Neural cell (in vitro differentiated cells): ENCODE data around the gene ENC1.

Experiments used
- EZH2 ChIP-seq: fragments of 200-600, 300-800 bp; shearing (Covaris generic), sonication (generic); IDR thresholded peaks from 2 replicates; pipeline ENCODE4 v1.6.1; 2014; ENCODE audit warnings: antibody characterized with exemption, low read length, borderline replicate concordance, mild to moderate bottlenecking; ENCODE audit not compliant: insufficient read depth, poor library complexity, severe bottlenecking
- TF ChIP-seq, protein P1 (sequence below): fragments of 450-650 bp; IDR thresholded peaks from 2 replicates; pipeline ENCODE4 v1.5.1; 2014; ENCODE audit warnings: antibody characterized with exemption, mild to moderate bottlenecking, moderate library complexity; ENCODE audit not compliant: poor library complexity, severe bottlenecking

DNA sequence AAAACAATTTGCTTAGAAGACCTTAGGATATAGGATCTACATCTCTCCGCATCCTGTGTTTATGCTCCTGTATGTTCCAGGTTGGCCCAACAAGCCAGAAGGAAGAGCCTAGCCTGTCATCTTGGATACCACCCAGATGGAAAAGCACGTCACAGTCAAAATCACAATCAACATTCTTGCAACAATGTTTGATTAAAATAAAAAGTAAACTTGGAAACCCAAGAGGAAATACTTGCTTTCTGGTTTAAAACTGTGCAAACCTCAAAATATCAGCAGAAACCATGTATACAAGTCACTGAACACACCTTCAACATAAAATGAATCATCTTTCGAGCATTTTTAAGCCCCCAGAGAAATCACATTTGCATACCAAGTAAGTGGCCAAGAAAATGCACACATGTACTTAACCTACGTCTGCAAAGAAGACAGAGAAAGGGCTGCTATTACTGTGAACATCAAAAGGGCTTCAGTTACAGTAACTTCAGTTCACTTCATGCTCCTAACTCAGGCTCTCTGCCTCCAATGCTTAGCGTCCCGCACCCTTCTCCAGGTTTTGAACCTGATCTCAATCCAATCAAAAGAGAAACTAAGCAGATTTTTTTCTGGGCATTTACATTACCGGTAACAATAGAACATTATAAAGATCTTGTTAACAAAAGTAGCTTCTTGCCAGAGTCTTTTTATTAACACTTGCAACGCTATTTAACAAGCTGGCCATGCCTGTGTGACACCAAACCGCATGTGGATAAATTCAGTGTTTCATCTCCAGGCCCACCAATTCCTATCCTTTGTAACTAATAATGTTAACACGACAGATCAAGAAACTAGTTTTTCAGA, 1.3 kb downstream of the ENC1 start:
- TF ChIP-seq, protein P1, sequence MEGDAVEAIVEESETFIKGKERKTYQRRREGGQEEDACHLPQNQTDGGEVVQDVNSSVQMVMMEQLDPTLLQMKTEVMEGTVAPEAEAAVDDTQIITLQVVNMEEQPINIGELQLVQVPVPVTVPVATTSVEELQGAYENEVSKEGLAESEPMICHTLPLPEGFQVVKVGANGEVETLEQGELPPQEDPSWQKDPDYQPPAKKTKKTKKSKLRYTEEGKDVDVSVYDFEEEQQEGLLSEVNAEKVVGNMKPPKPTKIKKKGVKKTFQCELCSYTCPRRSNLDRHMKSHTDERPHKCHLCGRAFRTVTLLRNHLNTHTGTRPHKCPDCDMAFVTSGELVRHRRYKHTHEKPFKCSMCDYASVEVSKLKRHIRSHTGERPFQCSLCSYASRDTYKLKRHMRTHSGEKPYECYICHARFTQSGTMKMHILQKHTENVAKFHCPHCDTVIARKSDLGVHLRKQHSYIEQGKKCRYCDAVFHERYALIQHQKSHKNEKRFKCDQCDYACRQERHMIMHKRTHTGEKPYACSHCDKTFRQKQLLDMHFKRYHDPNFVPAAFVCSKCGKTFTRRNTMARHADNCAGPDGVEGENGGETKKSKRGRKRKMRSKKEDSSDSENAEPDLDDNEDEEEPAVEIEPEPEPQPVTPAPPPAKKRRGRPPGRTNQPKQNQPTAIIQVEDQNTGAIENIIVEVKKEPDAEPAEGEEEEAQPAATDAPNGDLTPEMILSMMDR = no peak
- TF ChIP-seq EZH2 = no peak
